Measurements from ENCODE around the gene HBG2.

DNA sequence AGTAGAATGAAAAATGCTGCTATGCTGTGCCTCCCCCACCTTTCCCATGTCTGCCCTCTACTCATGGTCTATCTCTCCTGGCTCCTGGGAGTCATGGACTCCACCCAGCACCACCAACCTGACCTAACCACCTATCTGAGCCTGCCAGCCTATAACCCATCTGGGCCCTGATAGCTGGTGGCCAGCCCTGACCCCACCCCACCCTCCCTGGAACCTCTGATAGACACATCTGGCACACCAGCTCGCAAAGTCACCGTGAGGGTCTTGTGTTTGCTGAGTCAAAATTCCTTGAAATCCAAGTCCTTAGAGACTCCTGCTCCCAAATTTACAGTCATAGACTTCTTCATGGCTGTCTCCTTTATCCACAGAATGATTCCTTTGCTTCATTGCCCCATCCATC lies 30.1 kb upstream of the HBG2 start:
- no peak for TF ChIP-seq ATF1 (CRISPR knock-in tag; IDR thresholded peaks at IDR 0.05)
- TF ChIP-seq ATF1 (tag; IDR thresholded peaks at IDR 0.05) = no peak
- TF ChIP-seq TCFL5 (CRISPR knock-in tag; conservative IDR thresholded peaks at IDR 0.05) = no peak
